H1 (cell line): ENCODE data around the gene TBC1D9B. TPM values are rescaled to one million over a fixed set of nuclear protein-coding genes. Genes with fewer than 3 reads are reported as not detected.

Source experiments
- CTCF ChIA-PET: fragments of 300-600 bp; sonication (Branson Sonifier 250); formaldehyde crosslinking; loops from one replicate; lab custom pipeline; 2021; ENCODE audit not compliant: partially characterized antibody; lab: Charles Lee
- POLR2A ChIA-PET: fragments of 300-600 bp; sonication (Branson Sonifier 250); formaldehyde crosslinking; loops from one replicate; lab custom pipeline; 2021; ENCODE audit warnings: inconsistent platforms; ENCODE audit not compliant: partially characterized antibody; lab: Charles Lee
- DNase-seq, 2 experiments: peaks; one replicate each; pipeline versions ENCODE4 v3.0.0 to v3.0.0-alpha.2; 2010 to 2022; ENCODE audit warnings: low spot score in 2 of 2, low read depth in 1 of 2, mixed read lengths in 1 of 2
- FAIRE-seq: peaks from 2 replicates; lab custom pipeline; 2011; peaks lifted over from hg19 to GRCh38; lab: Jason Lieb, UNC
- H2AFZ ChIP-seq: 2 replicates; pipeline ENCODE4 v1.8.1; 2012; ENCODE audit warnings: low read length, inconsistent platforms
- H2AK5ac ChIP-seq: 2 replicates; pipeline ENCODE4 v1.6.1; 2013; ENCODE audit warnings: low read depth, low read length
- H2BK120ac ChIP-seq: replicated peaks from 2 replicates; pipeline ENCODE3; 2013; ENCODE audit warnings: low read depth, low read length, inconsistent platforms
- H2BK12ac ChIP-seq: 2 replicates; pipeline ENCODE4 v1.6.1; 2013; ENCODE audit warnings: low read depth, low read length
- H2BK15ac ChIP-seq: 2 replicates; pipeline ENCODE4 v1.6.1; 2013; ENCODE audit warnings: low read length
- H2BK20ac ChIP-seq: 2 replicates; pipeline ENCODE4 v1.6.1; 2013; ENCODE audit warnings: low read length
- H2BK5ac ChIP-seq: 2 replicates; pipeline ENCODE4 v1.6.1; 2013; ENCODE audit warnings: low read depth, low read length
- H3K14ac ChIP-seq: 2 replicates; pipeline ENCODE4 v1.6.1; 2013; ENCODE audit warnings: inconsistent platforms; ENCODE audit not compliant: insufficient read length
- H3K18ac ChIP-seq: 2 replicates; pipeline ENCODE4 v1.6.1; 2013; ENCODE audit warnings: low read length; ENCODE audit errors: extremely low read depth
- H3K23ac ChIP-seq: 2 replicates; pipeline ENCODE4 v1.6.1; 2013; ENCODE audit warnings: inconsistent platforms; ENCODE audit not compliant: insufficient read length
- H3K23me2 ChIP-seq: 2 replicates; pipeline ENCODE4 v1.6.1; 2013; ENCODE audit warnings: low read depth, low read length
- H3K27ac ChIP-seq: 2 replicates; pipeline ENCODE4 v1.6.1; 2011; ENCODE audit warnings: low read depth, low read length, inconsistent platforms
- H3K27me3 ChIP-seq, 4 experiments: replicated peaks in 1 of 4; 1 replicate in 1 of 4; 2 replicates in 3 of 4; pipeline versions ENCODE4 v1.6.1 to v1.8.1; 2011 to 2013; ENCODE audit warnings: low read length in 3 of 4, mild to moderate bottlenecking in 3 of 4, inconsistent platforms in 2 of 4, mixed read lengths in 2 of 4, moderate library complexity in 1 of 4; ENCODE audit not compliant: control insufficient read depth in 3 of 4, insufficient read depth in 3 of 4; ENCODE audit errors: extremely low read depth in 1 of 4
- H3K36me3 ChIP-seq, 4 experiments: 2 replicates each; pipeline versions ENCODE4 v1.6.1 to v1.8.1; 2011 to 2013; ENCODE audit warnings: mild to moderate bottlenecking in 4 of 4, low read length in 3 of 4, moderate library complexity in 2 of 4, control low read depth in 1 of 4, inconsistent platforms in 1 of 4; ENCODE audit not compliant: insufficient read depth in 4 of 4, control insufficient read depth in 2 of 4
- H3K4ac ChIP-seq: replicated peaks from 2 replicates; pipeline ENCODE3; 2013; ENCODE audit warnings: low read length, low read depth, mixed read lengths, inconsistent platforms; ENCODE audit not compliant: insufficient read length
- H3K4me1 ChIP-seq, 4 experiments: replicated peaks in 1 of 4; 1 replicate in 1 of 4; 2 replicates in 3 of 4; pipeline versions ENCODE4 v1.6.1 to v1.8.1; 2011 to 2013; ENCODE audit warnings: low read length in 3 of 4, inconsistent platforms in 2 of 4, mixed read lengths in 1 of 4; ENCODE audit not compliant: insufficient read depth in 4 of 4, control insufficient read depth in 3 of 4
- H3K4me2 ChIP-seq, 2 experiments: 2 replicates each; pipeline versions ENCODE4 v1.6.1 to v1.8.1; 2011 to 2013; ENCODE audit warnings: low read depth in 2 of 2, low read length in 2 of 2, control low read depth in 1 of 2, inconsistent platforms in 1 of 2, mild to moderate bottlenecking in 1 of 2; ENCODE audit not compliant: insufficient read depth in 1 of 2
- H3K4me3 ChIP-seq, 4 experiments: fragments of 200-600, 300-600 bp in 1 of 4; sonication (generic), shearing (Covaris generic), sonication (Bioruptor Twin) in 1 of 4; 2 replicates each; pipeline versions ENCODE4 v1.5.1 to v1.8.1; 2011 to 2016; ENCODE audit warnings: low read length in 4 of 4, low read depth in 3 of 4, control low read depth in 2 of 4, inconsistent platforms in 2 of 4, mild to moderate bottlenecking in 2 of 4, mixed read lengths in 1 of 4, moderate library complexity in 1 of 4; ENCODE audit not compliant: insufficient read depth in 2 of 4; ENCODE audit errors: extremely low read depth in 1 of 4
- H3K56ac ChIP-seq: replicated peaks from 2 replicates; pipeline ENCODE3; 2013; ENCODE audit warnings: low read depth, mild to moderate bottlenecking, mixed read lengths, low read length, inconsistent platforms; ENCODE audit not compliant: insufficient read length
- H3K79me1 ChIP-seq: 2 replicates; pipeline ENCODE4 v1.6.1; 2013; ENCODE audit warnings: low read depth, low read length, control low read depth
- H3K79me2 ChIP-seq, 2 experiments: 2 replicates each; pipeline versions ENCODE4 v1.6.1 to v1.8.1; 2012 to 2013; ENCODE audit warnings: low read length in 2 of 2, mild to moderate bottlenecking in 2 of 2, inconsistent platforms in 1 of 2; ENCODE audit not compliant: insufficient read depth in 2 of 2, control insufficient read depth in 1 of 2
- H3K9ac ChIP-seq, 4 experiments: replicated peaks in 1 of 4; 1 replicate in 1 of 4; 2 replicates in 3 of 4; pipeline versions ENCODE4 v1.6.1 to v1.8.1; 2011 to 2013; ENCODE audit warnings: low read depth in 3 of 4, low read length in 3 of 4, control low read depth in 2 of 4, mild to moderate bottlenecking in 2 of 4, moderate library complexity in 2 of 4, inconsistent platforms in 1 of 4; ENCODE audit errors: extremely low read depth in 1 of 4
- H3K9me3 ChIP-seq, 2 experiments: 2 replicates each; pipeline versions ENCODE4 v1.6.1 to v1.8.1; 2012 to 2013; ENCODE audit warnings: mild to moderate bottlenecking in 2 of 2, moderate library complexity in 2 of 2, control low read depth in 1 of 2, inconsistent platforms in 1 of 2, low read depth in 1 of 2, low read length in 1 of 2, mixed read lengths in 1 of 2; ENCODE audit not compliant: insufficient read depth in 2 of 2
- H4K20me1 ChIP-seq, 2 experiments: replicated peaks in 1 of 2; 2 replicates each; pipeline versions ENCODE3 to v1.8.1; 2011 to 2013; ENCODE audit warnings: inconsistent platforms in 2 of 2, low read length in 2 of 2, mild to moderate bottlenecking in 1 of 2; ENCODE audit not compliant: insufficient read depth in 2 of 2, control insufficient read depth in 1 of 2
- H4K5ac ChIP-seq: 2 replicates; pipeline ENCODE4 v1.6.1; 2013; ENCODE audit warnings: low read length, low read depth, mixed read lengths, inconsistent platforms; ENCODE audit not compliant: insufficient read length
- H4K8ac ChIP-seq: 2 replicates; pipeline ENCODE4 v1.8.0; 2013; ENCODE audit warnings: mild to moderate bottlenecking, moderate library complexity, low read length, inconsistent platforms; ENCODE audit not compliant: insufficient read depth; ENCODE audit errors: extremely low read depth
- H4K91ac ChIP-seq: replicated peaks from 2 replicates; pipeline ENCODE3; 2013; ENCODE audit warnings: low read length, mixed read lengths, inconsistent platforms; ENCODE audit not compliant: insufficient read length
- GTF2F1 ChIP-seq: IDR thresholded peaks from 2 replicates; pipeline ENCODE4 v1.6.1; 2012; ENCODE audit warnings: low read depth, low read length, improper control_type of control experiment, borderline replicate concordance
- RAD21 ChIP-seq, 2 experiments: IDR thresholded peaks in 1 of 2; conservative IDR thresholded peaks in 1 of 2; 2 replicates each; pipeline ENCODE4 v1.6.1; 2011; ENCODE audit warnings: low read depth in 2 of 2, low read length in 2 of 2, improper control_type of control experiment in 1 of 2, inconsistent platforms in 1 of 2, mild to moderate bottlenecking in 1 of 2, moderate library complexity in 1 of 2
- WGBS, 2 experiments: shearing (Covaris generic) in 1 of 2; methylation state at CpG; one replicate each; pipeline versions ENCODE4 v1.1.6 to v1.1.7; 2013 to 2015; ENCODE audit warnings: low lambda C conversion rate in 2 of 2, mixed read lengths in 2 of 2, inconsistent platforms in 1 of 2, low coverage in 1 of 2, missing lambda C conversion rate in 1 of 2; ENCODE audit not compliant: insufficient replicate concordance in 2 of 2, insufficient coverage in 1 of 2, insufficient read length in 1 of 2; ENCODE audit errors: extremely low coverage in 1 of 2, missing lambda C conversion rate in 1 of 2; 5-methylcytosine and 5-hydroxymethylcytosine counted together
- polyA plus RNA-seq, 7 experiments: library from polyadenylated mRNA; depleted of rRNA in 3 of 7; stranded (reverse) in 5 of 7; unstranded in 2 of 7; fragments of >200 nt in 5 of 7; fragments of 200-250 nt in 2 of 7; gene quantifications; 1 replicate in 5 of 7; 2 replicates in 1 of 7; 4 replicates in 1 of 7; pipeline versions ENCODE4 v1.2.1 to v1.2.3, GENCODE V29; 2011 to 2013; ENCODE audit warnings: missing spikeins in 2 of 7, mixed read lengths in 2 of 7
- total RNA-seq: library from RNA; stranded (reverse); fragmentation: NEBNext Ultra II Directional; extraction: Animal tissue kit (Norgen Biotek cat#: 25700); gene quantifications from 2 replicates; pipeline ENCODE4 v1.2.1, GENCODE V29; 2021
- TF ChIP-seq, protein P1 (sequence below), 3 experiments: IDR thresholded peaks; 1 replicate in 2 of 3; 2 replicates in 1 of 3; pipeline versions ENCODE4 v1.5.1 to v1.6.1; 2011; ENCODE audit warnings: low read length in 3 of 3, mild to moderate bottlenecking in 3 of 3, inconsistent platforms in 2 of 3, low read depth in 1 of 3, moderate library complexity in 1 of 3; ENCODE audit not compliant: insufficient read depth in 1 of 3; ENCODE audit errors: control extremely low read depth in 1 of 3

The TBC1D9B gene
- total and polyA plus RNA-seq, 2 of the 8 experiments (the other 6 are each of a cell fraction or from before 2014, with no cell fraction given), result 33.6 to 57.1 TPM

- Histone ChIP-seq H2BK120ac (no peak overlapping the region), H4K20me1 (peaks cover 0 to 4% of the 10 kb centered on the region in 2 experiments), H3K4me3 (no peak overlapping the region), H3K9me3 (no peaks in the 10 kb centered on the region), H2BK12ac (no peak overlapping the region), H3K4me2 (no peak overlapping the region), H3K4ac (no peak overlapping the region), H3K27ac (no peak overlapping the region), H3K18ac (no peak overlapping the region), H4K5ac (no peak overlapping the region), H2AK5ac (no peak overlapping the region), H2AFZ (no peak overlapping the region), H4K91ac (no peak overlapping the region), H2BK20ac (no peak overlapping the region), H3K27me3 (no peaks in the 10 kb centered on the region), H3K14ac (no peak overlapping the region), H2BK15ac (no peak overlapping the region), H3K4me1 (no peaks in the 10 kb centered on the region; a peak in 1 of 7 replicates), H3K36me3 (peaks cover 3 to 12% (median 5%) of the 10 kb centered on the region in 4 experiments; a peak in 5 of 8 replicates), H2BK5ac (no peak overlapping the region), H4K8ac (no peak overlapping the region), H3K23me2 (no peaks in the 10 kb centered on the region), H3K79me2 (no peaks in the 10 kb centered on the region), H3K9ac (no peak overlapping the region), H3K56ac (no peak overlapping the region), H3K23ac (no peak overlapping the region), H3K79me1 (no peaks in the 10 kb centered on the region)
- ChIA-PET CTCF (interaction anchor here (0.8 to 8.0 kb wide), 17 partner anchors 8 to 68 kb away, joined by 3 to 67 read pairs (median 4); partner anchors contain the start of genes MRNIP and TBC1D9B), POLR2A (interaction anchor here (0.6 to 2.5 kb wide), 8 partner anchors 8 to 146 kb away, joined by 3 to 8 read pairs (median 4); partner anchors contain the start of genes MRNIP and SQSTM1)
- FAIRE-seq, result no peak
- TF ChIP-seq, protein P1, sequence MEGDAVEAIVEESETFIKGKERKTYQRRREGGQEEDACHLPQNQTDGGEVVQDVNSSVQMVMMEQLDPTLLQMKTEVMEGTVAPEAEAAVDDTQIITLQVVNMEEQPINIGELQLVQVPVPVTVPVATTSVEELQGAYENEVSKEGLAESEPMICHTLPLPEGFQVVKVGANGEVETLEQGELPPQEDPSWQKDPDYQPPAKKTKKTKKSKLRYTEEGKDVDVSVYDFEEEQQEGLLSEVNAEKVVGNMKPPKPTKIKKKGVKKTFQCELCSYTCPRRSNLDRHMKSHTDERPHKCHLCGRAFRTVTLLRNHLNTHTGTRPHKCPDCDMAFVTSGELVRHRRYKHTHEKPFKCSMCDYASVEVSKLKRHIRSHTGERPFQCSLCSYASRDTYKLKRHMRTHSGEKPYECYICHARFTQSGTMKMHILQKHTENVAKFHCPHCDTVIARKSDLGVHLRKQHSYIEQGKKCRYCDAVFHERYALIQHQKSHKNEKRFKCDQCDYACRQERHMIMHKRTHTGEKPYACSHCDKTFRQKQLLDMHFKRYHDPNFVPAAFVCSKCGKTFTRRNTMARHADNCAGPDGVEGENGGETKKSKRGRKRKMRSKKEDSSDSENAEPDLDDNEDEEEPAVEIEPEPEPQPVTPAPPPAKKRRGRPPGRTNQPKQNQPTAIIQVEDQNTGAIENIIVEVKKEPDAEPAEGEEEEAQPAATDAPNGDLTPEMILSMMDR (IDR thresholded peaks at IDR 0.05; ENCODE audit: control extremely low read depth in 1 of 3, insufficient read depth in 1 of 3, low read depth in 1 of 3, low read length in 3 of 3), result peak in 2 of 3 experiments; percentile 27 to 41; a peak in 2 of 4 replicates
- TF ChIP-seq RAD21 (IDR thresholded peaks at IDR 0.05 in 1 of 2, conservative IDR thresholded peaks at IDR 0.05 in 1 of 2; ENCODE audit: low read depth in 2 of 2, low read length in 2 of 2) (peak; percentile 11 to 32; a peak in 1 of 4 replicates), GTF2F1 (no peak)
- no peak for DNase-seq
- WGBS, 2 experiments, result 93% methylated on average over 16 of the region's 16 CpGs; no CpG with 5 or more reads in 1 of the 2 experiments
Observed at GRCh38 chr5:179869641-179870402, 37.9 kb downstream of the TBC1D9B start.
